HG03196 (cell line): Measurements from ENCODE around the gene GALNT17.
"Not testable (repeated sequence)": the region's sequence is repeated elsewhere in the genome, so short reads cannot be mapped to it uniquely, and the experiment has no call there.

Source experiments
- ATAC-seq: cut with Tn5 transposase; IDR thresholded peaks from one replicate; pipeline ENCODE4 v1.9.1; 2021; ENCODE audit not compliant: unreplicated experiment

The GALNT17 gene

DNA sequence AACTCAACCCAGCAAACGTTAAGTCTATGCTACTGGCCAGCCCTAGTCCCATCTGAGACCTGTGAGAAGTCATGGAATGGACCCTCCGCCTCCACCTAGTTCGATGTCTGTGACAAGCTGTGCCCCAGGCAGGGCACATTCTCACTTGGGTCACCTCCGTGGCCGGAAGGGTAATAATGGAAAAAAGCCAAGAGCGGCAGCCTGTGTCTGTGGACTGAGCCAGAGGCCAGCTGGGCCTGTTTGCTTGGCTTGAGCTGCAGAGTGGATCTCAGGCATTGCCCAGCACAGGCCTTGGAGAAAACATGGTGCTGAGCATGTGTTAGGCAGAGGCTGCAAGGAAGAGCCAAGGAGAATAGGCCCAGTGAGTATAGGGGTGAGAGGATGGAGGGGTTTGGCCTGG is 97.8 kb downstream of the GALNT17 start:
- no peak for ATAC-seq

GRCh38 chr7:71235253-71235652 is 103.3 kb downstream of the GALNT17 start:
- ATAC-seq: no peak

DNA sequence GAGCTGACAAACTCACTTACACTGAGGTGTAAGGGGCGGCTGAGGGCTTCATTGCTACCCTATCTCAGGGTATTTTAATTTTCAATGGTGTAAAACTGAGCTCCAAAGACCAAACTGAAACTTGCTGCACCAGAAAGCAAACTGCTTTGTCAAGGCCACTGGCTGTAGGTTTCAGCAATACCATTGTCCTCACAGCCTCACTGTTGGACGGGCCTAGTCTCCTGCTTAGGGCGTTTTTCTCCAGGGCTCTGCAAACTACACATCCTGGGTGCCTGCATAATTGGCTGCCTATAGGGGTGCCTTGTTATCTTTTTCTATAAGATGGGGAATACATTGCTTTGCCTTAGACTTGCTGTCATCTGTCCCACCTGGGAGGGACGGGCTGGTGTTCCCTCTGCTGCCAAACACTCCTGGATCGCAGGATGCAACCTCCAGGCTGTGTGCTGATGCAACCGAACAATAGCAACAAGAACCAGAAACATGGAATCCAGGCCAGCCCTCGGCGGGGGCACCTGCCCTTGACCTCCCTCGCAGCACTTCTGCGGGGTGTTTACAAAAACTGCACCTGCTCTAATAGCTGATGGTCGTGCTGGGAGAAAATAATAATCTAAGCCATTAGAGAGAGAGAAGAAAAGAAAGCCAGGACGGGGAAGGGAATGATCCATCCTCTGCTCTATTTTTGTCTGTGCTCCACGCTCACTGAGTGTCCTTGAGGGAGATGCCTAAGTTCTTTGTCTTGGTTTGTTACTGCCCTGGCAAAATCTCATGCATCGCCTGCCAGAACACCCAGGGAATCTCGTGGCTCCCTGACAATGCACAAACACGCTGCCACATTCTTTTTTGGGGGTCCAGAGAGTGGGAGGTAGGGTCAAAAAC is 104.5 kb downstream of the GALNT17 start:
- no peak for ATAC-seq

DNA sequence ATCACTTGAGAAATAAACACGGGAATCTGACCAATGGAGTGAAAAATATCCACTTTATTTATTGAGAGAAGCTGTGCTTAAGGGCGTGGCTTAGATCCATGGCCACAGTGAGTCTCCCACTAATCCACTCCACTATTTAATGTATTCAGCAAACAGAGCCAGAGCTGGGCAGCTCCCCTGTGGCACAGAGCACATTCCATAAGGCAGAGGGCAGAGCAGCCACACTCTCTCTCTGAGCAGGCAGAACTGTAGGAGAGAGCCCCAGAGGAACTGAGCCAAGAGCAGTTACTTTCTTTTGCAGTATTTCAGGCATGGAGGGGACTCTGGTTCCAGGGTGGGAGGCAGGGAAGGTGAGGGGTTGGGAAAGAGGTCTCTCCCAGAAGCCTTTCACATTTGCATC is 106.0 kb downstream of the GALNT17 start:
- no peak for ATAC-seq

- ATAC-seq: no peak
These were observed 106.8 kb downstream of the GALNT17 start for GRCh38 chr7:71238581-71239295.

GRCh38 chr7:71239586-71240268 is 107.8 kb downstream of the GALNT17 start:
- no peak for ATAC-seq

DNA sequence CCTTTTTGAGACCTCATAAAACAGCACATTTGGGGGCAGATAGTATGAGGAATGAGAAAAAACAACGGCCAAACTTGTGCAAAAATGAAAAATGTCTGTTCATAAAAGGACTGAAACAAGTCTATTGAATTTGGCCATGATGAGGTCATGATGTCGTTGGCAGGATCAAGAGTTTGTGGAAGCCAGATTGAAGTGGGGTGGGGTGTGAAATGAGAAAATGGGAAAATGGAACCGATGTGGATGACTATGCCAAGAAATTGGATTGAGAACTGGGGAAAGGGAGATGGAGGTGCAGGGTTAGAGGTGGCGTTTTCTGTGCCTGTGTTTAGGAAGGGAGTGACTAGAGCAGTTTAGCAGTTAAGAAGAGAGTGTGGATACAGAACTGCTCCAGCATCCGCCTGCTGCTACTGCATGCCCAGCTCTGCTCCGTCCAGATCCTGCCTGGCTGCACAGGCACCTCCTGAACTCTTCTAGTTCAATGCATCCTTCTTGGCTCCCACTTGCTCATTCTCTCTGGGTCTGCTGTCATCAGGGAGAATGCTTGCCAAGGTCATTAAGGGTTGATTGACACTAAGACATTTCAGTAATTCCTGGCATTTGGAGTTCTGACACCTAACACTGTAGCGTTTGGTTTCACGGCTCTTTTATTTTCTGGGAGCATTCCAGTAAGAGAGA is 111.9 kb downstream of the GALNT17 start:
- ATAC-seq: no peak

DNA sequence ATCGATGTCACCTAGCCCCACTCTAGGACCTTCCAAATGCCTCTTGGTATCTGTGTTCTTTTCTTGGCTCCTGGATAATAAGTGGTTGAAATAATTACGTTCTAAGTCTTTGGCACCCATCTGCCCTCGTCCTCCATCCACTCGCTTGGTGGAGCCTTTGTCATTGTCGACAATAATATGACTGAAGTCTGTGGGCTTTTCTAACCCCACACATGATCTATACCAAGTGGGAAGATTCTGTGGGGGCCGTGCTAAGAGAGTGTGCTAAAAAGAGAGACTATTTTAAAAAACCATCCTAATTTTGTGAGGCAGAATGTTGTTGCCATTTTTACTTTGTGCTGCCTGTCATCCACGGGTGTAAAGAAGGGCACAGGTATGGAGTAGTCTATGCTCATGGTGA is 113.1 kb downstream of the GALNT17 start:
- ATAC-seq: no peak

GRCh38 chr7:71251706-71252105 is 119.8 kb downstream of the GALNT17 start:
- ATAC-seq: no peak

GRCh38 chr7:71254751-71255150 is 122.8 kb downstream of the GALNT17 start:
- ATAC-seq: no peak

GRCh38 chr7:71255537-71256178 is 123.7 kb downstream of the GALNT17 start:
- no peak for ATAC-seq

DNA sequence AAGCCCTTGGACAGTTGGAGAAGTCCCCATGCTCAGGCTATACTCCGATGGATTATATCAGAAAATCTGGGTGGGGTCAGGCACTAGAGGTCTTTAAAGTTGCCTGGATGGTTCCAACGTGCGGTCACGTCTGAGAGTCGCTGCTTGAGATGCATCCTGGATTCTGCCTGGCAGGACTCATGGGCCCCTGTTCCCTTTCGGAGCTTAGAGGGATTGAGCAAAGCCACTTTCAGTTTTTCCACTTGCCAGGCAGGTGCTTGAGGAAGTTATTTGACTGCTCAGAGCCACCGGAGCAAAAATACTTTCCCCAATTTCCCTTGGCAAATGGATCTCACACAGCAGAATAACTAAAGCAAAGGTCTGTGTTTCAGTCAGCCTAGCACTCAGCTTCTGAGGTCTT is 129.1 kb downstream of the GALNT17 start:
- ATAC-seq: no peak

- ATAC-seq: not testable (repeated sequence)
These were observed 130.9 kb downstream of the GALNT17 start for GRCh38 chr7:71262834-71263233.

DNA sequence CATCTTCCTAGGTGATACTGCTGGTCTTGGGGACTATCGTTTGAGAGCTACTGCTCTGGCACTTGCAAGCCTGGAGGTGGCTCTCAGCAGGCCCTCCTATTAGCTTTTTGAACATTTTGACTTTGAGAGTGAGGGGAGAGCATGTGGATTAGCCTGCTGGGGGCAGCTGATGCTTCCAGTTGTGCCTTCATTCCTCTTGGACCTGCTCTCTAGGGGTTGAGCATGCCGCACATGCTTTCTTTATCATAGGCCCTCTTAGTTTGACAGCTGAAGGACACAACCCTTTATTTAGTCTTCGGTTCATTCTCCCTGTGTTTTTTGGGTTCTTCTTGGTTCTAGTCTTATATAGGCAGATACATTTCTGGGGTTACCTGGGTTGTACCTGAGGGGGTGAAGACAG is 132.1 kb downstream of the GALNT17 start:
- no peak for ATAC-seq

DNA sequence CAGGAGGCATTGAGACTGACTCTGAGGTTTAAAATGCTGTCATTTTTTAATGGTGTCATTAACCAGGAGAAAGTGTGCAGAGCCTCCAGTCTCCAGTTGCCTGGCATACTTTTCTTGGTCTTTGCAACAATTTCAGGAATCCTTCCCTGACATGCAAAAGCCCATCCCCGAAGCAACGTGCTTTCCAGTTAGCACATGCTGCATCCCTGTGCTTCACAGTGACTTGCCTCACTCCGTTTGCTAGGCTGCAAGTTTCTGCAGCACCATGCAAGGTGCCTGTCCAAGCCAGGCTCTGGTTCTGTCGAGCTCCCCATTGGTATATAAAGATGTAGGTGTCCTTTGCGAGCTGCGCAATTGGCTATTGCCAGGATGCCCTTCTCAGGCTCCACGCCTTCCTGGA is 135.0 kb downstream of the GALNT17 start:
- ATAC-seq: no peak

DNA sequence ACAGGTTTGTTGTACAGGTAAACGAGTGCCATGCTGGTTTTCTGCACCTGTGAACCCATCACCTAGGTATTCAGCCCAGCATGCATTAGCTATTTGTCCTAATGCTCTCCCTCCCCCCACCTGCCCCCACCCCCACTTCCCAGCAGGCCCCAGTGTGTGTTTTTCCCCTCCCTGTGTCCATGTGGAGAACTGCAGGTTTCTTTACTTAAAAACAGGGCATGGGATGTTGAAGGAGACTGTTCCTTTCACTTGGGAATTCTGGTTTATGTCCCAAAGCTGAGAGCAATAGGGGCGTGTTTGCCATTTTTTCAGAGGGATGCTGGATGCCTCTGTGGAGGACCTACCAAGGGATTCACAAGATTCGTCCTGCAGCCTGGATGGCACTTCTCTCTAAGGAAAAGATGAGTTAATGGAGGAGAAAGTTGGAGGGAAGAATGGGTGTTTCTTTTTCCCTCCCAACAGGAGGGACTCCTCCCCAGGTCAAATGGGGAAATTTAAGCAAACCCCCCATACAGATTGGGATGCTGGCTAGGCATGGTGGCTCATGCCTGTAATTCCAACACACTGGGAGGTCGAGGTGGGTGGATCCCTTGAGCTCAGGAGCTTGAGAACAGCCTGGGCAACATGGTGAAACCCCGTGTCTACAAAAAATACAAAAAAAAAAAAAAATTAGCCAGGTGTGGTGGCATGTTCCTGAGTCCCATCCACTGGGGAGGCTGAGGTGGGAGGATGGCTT is 136.0 kb downstream of the GALNT17 start:
- no peak for ATAC-seq

GRCh38 chr7:71270558-71270957 is 138.6 kb downstream of the GALNT17 start:
- ATAC-seq: no peak

DNA sequence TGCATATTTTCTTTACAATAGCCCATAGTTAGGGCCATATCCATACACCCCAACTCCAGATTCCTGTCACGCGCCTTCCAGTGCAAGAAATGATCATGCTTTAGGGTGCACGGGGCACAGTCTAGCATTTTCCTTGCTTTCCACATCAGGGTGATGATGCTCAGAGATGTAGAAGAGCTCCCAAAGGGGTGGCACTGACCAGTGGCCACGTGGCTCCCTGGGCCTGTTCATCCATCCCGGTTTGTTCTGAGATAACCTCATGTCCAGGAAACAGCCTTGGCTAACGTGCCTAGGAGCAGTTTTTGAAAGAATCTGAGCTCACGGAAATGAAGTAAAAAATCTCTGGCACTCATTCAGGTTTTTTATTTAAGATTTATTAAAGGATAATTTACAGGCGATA is 139.3 kb downstream of the GALNT17 start:
- no peak for ATAC-seq

GRCh38 chr7:71272509-71273490 is 140.9 kb downstream of the GALNT17 start:
- ATAC-seq: no peak
